ENCODE data around the gene FOSL2.
"Not testable (repeated sequence)": the region's sequence is repeated elsewhere in the genome, so short reads cannot be mapped to it uniquely, and the experiment has no call there.

Gene FOSL2

DNA sequence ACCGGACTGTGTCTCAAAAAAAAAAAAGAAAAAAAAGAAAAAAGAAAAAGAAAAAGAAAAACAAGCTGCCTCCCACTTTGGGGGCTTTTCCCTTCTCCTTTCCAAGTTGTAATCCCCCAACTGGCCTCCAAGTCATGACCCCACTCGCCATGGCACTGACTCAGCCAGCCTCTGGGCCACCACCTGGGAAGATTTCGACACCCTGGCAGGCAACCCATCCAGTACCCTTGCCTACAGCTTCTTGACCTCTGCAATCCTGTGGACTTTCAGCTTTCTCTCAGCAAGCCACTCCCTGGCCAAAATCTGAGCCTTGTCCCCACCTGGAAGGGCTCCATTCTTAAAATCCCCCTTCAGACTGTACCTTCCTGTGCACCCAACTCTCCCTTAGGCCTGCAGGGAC, 22.3 kb upstream of the FOSL2 start:
- in situ Hi-C loops (cut with HindIII; ENCODE audit: low sequenced_read_pairs), result no loop called here

DNA sequence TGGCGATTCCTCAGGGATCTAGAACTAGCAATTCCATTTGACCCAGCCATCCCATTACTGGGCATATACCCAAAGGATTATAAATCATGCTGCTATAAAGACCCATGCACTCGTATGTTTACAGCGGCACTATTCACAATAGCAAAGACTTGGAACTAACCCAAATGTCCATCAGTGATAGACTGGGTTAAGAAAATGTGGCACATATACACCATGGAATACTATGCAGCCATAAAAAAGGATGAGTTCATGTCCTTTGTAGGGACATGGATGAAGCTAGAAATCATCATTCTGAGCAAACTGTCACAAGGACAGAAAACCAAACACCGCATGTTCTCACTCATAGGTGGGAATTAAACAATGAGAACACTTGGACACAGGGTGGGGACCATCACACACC, 20.9 kb upstream of the FOSL2 start:
- in situ Hi-C loops (cut with HindIII; ENCODE audit: low sequenced_read_pairs), result not testable (repeated sequence)

DNA sequence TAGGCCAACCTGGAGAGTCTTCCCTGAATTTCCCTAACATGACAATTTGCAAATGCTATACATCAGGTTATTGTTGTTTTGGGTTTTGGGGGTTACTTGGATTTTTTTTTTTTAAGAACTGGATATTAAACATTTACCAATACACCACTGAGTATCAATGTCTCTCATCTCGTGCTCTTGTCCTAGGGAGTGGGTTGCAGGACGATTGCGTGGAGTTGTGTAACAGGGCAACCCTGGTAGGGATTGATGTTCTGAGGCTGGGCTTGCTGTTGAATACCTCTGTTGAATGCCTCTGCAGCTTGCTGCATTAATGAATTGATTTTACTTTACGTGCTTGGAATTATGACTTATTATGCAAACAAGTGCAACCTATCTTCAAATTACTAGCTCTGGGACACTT, 18.8 kb upstream of the FOSL2 start:
- in situ Hi-C loops (cut with HindIII; ENCODE audit: low sequenced_read_pairs), result no loop called here

DNA sequence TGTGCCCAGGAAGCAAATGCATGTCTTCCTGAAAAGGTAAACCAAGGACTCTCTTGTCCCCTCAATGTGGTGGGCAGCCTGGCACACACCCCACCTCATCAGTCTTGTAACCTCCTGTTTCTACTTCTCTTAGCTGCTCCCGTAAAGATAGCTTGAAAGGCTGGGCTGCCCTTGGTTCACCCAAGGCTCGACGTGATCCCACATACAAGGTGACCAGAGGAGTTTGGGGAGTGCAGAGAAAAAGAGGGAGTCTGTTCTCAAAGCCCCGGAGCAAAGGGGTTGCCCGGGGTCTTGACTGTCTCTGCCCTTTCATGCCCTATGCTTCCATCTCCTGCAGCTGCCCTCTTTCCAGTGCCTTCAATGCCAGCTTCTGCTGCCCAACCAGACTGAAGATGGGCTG, 18.3 kb upstream of the FOSL2 start:
- in situ Hi-C loops (cut with HindIII; ENCODE audit: low sequenced_read_pairs), result no loop called here

DNA sequence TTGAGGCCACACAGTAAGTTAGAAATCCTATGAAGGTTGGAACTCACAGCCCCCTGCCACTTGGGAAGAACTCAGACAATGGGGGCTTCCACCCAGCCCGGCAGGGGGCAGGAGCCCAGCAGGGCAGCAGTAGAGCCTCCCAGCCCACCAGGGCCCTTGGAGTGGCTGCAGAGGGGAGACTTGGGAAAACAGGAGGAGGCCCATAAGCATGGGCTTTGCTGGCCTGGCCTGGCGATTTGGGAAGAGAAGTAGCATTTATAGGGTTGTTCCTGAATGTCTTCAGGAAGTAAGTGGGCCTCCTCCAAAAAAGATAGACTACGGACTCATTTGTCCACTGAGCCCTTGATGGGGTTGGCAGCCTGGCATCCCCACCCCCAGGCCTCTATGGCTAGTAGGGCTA, 17.4 kb upstream of the FOSL2 start:
- in situ Hi-C loops (cut with HindIII; ENCODE audit: low sequenced_read_pairs), result no loop called here

DNA sequence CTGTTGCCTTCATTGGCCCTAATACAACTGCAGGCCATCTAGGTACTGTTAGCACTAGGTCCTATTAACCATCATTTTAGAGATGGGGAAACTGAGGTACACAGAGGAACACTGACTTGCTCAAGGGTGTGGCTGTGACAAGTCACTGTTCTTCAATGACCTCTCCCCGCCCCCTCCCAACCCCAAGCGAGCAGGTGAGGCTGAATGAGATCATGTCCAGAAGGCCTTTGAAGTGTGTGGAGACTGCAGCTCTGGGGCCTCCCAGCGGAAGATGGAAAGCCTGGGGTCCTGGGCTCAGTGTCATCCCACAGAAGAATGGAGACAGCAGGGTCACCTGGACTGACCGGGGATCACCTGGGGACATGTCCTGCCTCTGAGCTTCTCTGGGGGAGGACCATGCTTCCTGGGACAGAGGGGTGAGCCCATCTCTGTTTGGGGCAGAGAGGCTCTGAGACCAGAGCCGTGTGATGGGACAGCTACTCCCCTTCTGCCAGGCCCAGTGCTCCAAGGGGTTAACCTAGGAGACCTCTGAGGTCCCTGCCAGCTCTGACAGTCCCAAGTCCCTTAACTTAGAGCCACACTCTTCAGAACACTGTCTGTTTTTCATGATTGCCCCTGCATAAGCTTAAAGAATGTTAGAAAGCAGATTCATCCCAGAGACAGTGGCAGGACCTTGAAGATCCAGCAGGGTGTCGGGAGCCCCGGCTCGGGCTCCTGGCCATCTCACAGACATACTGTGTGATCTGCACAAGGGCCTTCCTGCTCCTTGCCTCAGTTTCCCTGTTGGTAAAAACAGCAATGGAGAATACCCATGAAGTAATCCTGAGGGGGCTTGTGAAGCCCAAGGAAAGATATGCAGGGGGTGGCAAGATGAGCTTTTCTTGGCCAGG, 16.7 kb upstream of the FOSL2 start:
- in situ Hi-C loops (cut with HindIII; ENCODE audit: low sequenced_read_pairs), result no loop called here

DNA sequence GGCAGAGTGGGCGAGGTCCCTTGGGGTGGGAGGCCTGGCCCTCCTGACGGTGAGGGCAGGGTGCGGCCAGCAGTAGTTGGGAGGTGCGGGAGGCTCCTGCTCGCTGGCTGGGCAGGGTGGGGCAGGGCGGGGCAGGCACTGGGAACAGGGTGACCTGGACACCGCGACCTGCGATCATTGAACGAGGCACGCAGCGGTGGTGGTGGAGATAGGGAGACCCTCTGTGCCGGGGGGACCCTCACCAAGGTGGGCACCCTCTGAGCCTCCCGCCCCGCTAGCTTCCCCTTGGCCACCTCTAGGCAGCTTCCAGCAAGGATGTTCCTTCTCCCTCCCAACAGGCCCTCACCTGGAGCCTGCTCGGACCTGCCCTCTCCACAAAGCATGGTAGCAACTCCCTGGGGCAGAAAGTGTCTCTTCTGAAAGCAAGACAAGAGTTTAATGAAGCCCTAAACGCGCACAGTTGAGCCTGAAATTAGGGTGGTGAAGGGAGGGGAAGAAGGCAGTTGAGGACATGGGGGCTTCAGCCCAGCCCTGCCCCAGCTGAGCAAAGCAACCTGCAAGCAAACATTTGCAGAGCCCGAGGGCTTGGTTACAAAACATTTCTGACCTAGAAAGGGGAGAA, 15.4 kb upstream of the FOSL2 start:
- in situ Hi-C loops (cut with HindIII; ENCODE audit: low sequenced_read_pairs), result no loop called here

DNA sequence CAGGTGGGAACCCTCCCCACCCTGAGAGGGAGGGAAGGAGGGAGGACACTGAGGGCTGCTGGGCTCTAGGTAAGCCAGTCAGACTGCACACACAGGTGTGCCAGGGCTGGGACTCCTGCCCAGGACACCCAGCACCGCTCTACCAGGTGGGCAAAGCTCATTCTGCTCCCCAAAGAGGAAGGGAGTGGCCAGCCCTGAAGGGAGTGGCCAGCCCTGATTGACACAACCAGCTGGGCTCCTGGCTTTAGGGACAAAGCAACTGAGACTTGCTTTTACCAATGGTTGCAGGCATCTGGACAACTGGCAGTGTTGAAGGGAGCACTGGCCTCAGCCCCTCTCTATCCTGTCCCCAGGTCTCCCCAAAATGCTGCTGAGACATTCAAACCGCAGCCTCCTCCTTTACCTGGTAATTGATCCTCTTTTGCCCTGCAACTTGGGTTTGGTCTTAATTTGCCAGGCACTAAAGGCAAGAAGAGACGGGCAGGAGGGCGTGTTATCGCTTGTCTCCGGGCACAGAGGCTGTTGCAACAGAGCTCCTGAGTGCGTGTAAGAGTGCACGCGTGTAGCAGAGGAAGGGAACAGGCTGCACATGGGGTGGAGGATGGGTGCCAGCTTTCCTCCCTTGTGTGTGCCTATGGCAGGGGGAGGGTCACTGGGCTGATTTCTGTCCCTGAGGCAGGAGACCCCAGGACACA, 14.5 kb upstream of the FOSL2 start:
- in situ Hi-C loops (cut with HindIII; ENCODE audit: low sequenced_read_pairs), result no loop called here

DNA sequence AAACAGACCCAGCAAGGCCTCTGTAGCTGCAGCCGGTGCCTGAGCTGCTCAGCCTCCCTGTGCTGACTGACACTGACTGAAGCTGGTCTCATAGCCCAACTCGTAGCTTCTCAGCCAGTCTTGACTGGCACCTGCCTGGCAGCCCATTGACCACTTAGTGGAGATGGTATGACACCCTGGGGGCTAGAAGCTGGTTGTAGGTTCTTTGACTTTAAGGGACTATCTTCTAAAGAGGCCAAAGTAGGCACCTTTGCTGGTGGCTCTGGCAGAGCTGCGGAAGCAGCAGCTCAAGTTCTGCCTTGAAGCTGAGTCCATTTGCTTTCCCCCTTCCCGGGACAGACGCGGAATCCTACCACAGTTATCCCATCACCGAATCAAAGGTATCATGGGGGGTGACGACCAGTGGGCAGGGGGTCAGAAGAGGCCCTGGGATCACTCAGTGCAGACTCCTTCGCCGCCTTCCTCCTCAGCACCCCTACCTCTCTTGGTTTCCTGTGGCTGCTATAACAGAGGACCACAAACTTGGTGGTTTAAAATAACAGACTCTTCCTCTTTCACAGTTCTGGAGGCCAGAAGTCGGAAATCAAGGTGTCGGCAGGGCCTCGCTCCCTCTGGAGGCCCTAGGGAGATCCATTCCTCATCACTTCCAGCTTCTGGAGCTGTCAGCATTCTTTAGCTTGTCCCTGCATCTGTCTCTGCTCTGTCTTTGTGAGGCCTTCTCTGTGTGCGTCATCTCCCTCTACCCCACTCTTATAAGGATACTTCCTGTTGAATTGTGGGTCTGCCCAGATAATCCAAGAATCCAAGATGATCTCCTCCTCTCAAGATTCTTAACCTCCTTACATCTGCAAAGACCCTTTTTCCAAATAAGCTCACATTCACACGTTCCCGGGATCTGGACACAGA, 13.7 kb upstream of the FOSL2 start:
- in situ Hi-C loops (cut with HindIII; ENCODE audit: low sequenced_read_pairs), result no loop called here

DNA sequence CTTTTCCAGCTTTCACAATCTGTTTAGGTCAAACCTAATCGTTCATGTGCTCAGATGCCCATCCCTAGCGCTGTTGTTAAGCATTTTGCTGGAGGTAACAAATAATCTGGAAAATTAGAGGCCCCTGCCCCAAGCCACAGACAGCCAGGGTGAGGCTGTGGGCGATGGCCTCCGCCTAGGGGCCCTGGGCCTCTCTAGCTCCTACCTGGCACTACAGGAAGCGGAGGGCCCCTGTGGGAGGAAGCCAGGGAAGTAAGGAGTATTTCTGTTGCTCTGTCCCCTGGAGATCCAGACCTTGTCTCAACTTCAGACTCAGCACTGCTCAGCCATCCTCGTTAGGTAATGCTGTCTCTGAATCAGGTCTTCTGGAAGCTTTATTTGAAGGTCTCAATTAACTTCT, 12.4 kb upstream of the FOSL2 start:
- in situ Hi-C loops (cut with HindIII; ENCODE audit: low sequenced_read_pairs), result no loop called here

DNA sequence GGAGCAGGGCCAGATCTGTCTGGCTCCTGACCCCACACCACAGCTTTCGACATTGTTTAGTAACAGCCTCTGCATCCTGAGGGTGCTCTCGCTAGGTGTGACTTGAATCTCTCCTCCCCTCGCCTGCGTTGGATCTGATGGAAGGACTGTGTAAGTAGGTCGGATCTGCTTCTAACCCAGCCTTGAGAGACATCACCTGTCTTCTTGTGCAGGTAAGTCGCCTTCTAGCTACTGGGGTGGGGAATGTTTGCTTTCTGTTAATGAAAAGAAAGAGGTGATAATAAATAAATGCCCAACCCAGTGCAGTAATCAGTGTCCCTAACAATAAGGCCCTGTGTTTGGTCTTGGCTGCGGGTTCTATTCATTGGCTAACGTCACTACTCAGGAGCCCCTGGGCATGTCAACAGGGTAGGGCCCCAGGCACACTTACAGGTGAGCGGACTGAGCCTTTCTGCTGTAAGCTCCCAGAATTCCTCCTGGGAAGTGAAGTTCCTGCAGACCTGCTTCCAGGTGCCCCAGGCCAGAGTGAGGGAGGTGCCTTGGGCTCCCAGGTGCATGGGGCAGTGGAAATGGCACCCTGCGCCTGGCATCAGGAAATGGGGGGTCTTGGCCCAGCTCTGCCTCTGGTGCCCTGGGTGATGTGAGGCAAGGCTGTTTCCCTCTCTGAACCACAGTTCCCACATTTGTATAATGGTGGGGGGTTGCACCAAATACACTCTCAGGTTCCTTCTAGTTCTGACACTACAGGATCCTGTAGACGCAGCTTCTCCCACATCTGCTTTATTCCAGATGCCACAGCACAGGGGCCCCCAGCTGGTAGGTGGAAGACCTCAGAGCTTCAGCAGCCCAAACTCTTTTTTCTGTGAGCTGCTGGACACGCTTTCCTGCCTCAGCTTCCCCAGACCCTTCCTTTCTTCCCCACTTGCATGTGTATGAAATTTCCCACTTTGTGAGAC, 11.2 kb upstream of the FOSL2 start:
- in situ Hi-C loops (cut with HindIII; ENCODE audit: low sequenced_read_pairs), result no loop called here

DNA sequence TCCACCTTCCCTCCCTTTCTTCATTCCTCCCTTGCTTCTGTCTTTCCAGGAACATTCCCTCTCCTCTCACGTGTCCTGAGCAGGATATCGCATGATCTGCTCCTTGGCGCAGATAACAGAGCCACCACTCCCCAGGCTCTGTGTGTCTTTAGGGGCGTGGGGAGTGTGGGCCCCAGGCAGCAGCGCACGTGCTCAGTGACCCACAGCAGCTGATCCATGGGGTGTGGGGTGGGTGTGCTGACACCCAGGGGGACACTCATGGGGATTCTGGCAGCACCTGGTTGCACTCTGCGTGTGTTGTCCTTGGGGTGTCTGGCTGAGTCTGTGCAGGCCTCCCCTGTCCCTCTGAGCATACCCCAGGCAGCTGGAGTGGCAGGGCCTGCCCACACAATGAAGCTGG, 9.9 kb upstream of the FOSL2 start:
- in situ Hi-C loops (cut with HindIII; ENCODE audit: low sequenced_read_pairs), result no loop called here

DNA sequence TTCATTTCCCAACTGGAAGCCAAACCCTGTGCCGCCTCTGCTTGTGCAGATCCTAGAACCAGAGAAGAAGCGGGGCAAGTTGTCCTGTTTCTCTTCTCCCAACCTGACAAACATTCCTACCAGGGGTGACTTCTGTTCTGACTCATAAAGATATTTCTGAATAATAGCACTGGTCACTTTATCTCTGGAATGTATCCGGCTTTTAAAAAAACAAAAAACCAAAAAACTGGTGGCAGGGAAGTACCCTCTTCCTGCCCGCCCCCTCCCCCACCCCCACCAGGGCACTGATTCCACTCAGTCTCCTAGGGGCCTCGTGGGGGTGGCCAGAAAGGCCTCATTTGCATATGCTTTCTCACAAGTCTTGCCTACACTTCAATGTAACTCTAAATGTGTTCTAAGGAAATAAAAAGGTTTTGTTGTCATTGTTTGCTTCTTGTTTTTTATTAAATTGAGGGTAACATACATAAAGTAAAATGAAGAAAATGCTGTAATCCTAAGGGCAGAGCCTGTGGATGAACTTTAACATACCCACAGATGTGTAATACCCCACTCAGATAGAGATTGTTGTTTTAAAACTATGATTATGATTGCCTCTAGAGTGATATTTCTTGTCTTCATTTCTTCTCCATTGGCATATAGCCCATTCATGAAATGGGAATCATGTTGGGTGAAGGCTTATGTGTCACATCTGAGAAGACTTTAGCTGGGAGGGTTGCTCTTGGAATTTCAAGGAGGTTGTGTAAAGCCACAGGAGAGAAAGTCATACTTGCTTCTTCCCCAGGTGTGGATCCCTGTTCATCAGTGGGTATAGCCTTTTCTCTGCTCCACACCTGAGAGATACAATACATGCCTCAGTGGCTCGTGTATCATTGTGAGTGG, 5.3 kb upstream of the FOSL2 start:
- in situ Hi-C loops (cut with HindIII; ENCODE audit: low sequenced_read_pairs), result no loop called here

DNA sequence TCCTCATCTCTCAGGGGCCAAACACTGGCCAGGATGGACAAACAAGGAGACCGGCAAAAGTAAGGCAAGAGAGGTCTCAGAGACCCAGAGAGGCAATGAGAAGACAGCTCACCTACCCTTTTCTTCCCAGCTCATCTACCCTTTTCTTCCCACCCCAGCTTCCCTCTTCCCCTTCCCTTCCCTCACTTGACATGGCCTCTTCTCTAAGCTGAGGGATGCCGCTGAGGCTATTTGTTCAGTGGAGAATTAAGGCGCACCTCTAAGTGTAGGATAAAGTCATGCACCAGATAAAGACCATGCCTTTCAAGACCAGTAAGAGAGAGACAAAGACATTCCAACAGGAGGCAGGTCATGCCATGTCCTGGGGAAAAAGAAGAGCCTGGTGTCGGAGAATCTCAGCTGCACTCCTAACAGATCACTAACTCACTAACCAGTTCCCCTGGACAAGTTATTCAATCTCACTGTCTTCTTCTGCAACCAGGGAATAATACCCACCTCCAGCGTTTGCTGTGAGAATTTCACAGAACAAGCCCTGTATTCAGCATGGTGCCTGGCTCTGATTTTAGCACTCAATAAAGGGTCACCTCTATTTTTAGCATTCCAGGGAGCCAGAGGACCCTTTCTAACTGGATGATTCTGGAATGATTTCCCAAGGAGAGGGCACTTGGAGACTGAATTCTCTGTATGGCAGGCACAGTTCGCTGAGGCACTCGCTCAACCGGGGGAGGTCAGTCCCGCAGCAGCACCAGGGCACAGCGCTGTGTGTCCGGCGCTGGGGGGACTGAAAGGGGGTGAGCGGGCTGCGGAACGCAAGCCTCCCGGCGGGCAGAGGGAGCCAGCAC, 3.0 kb upstream of the FOSL2 start:
- in situ Hi-C loops (cut with HindIII; ENCODE audit: low sequenced_read_pairs), result no loop called here

DNA sequence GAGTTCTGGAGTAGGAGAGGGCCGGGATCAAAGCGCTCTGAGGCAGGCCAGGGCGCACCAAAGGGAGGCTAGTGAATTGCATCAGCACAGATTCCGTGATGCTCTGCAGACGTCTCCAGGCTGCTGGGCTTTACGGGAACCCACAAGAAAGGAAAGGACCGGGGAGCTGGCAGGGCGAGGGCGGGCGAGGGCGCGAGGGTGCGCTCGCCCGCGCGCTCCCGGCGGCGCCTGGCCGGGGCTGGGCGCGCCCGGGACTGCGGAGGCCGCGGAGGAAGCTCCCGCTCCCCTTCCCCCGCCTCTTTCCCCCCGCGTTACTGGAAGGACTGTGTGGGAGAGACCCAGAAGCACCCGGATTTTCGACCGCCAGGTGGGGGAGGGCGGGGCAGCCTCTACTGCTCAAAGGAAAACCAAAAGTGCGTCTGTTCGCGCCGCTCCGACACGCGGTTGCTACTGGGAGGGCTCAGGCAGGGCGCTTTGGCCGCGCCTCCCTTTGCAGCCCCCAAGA, 2.4 kb upstream of the FOSL2 start:
- in situ Hi-C loops (cut with HindIII; ENCODE audit: low sequenced_read_pairs), result no loop called here

DNA sequence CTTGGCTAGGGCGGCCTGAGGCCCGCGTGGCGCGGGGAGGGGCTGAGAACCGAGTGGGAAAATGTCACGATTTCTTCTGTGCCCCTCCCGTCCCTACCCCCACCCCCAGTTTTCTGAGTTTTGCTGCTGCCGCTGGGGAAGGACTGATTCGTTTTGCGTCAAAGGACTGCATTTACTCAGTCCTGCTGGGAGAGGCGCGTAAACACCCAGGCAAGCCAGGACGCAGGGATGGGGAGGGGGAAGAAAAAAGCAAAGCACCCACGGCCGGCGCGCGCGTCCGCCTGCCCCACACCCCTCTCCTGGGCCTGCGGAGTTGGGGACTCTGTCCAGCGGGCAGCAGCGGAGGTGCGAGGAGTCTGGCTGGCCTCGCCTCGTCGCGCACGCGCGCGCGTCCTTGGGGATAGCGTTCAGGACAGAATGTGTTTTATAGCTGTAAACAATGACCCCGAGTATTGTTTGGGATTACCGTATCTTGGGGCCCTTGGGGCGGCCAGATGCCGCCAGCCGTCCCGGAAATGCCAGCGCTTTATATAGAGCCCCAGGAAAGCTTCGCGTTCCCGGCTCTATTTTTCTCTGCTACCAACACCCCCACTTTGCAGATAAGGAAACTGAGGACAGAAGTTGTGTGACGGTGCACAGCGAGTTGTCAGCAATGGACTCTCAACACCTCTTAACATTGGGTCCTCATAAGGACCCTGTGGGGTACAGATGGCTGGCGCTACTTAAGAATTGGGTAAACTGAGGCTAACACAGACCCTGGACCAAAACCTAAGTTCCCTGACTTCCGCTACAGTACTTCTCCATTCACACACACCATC, 1.7 kb upstream of the FOSL2 start:
- in situ Hi-C loops (cut with HindIII; ENCODE audit: low sequenced_read_pairs), result no loop called here

All from endothelial cell of hepatic sinusoid (primary cell).